ENCODE measurements around the gene FLNB. TPM values are rescaled to one million over a fixed set of nuclear protein-coding genes. Genes with fewer than 3 reads are reported as not detected.

FLNB gene
- total and polyA plus RNA-seq, 2 of the 13 experiments (the other 11 are each of a cell fraction or from before 2014, with no cell fraction given) = 106 to 130 TPM

DNA sequence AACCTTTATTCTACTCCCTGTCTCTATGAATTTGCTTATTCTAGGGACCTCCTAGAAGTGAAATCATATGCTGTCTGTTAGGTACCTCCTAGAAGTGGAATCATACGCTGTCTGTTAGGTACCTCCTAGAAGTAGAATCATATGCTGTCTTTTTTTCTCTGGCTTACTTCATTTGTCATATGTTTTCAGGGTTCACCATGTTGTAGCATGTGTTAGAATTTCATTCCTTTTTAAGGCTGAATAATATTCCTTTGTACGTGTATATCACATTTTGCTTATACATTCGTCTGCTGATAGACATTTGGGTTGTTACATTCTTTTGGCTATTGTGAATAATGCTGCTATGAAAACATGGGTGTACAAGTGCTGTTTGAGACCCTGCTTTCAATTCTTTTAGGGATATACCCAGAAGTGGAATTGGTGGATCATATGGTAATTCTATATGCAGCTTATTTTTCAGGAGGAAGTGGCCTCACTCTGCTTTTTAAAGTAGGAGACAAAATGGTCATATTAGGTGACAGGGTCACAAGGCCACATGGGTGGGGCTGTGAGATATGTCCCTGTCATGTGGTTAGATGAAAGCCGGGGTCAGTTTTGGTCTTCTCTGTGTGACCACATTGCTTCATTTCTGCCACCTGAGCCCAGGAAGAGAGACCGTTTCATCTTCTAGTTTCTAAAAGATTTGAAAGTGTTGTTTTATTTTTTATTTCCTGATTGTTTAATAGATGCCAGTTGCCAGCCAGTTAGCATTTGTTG lies 76.7 kb downstream of the FLNB start (continued):
- TF ChIP-seq, protein P1, sequence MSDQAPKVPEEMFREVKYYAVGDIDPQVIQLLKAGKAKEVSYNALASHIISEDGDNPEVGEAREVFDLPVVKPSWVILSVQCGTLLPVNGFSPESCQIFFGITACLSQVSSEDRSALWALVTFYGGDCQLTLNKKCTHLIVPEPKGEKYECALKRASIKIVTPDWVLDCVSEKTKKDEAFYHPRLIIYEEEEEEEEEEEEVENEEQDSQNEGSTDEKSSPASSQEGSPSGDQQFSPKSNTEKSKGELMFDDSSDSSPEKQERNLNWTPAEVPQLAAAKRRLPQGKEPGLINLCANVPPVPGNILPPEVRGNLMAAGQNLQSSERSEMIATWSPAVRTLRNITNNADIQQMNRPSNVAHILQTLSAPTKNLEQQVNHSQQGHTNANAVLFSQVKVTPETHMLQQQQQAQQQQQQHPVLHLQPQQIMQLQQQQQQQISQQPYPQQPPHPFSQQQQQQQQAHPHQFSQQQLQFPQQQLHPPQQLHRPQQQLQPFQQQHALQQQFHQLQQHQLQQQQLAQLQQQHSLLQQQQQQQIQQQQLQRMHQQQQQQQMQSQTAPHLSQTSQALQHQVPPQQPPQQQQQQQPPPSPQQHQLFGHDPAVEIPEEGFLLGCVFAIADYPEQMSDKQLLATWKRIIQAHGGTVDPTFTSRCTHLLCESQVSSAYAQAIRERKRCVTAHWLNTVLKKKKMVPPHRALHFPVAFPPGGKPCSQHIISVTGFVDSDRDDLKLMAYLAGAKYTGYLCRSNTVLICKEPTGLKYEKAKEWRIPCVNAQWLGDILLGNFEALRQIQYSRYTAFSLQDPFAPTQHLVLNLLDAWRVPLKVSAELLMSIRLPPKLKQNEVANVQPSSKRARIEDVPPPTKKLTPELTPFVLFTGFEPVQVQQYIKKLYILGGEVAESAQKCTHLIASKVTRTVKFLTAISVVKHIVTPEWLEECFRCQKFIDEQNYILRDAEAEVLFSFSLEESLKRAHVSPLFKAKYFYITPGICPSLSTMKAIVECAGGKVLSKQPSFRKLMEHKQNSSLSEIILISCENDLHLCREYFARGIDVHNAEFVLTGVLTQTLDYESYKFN (CRISPR knock-in tag; conservative IDR thresholded peaks at IDR 0.05) = 0 out of 2 replicates have a peak, but pooled peaks have one; percentile 21
- TF ChIP-seq FOXK2 (IDR thresholded peaks at IDR 0.05) (no peak), ZNF75D (CRISPR knock-in tag; IDR thresholded peaks at IDR 0.05; ENCODE audit: borderline replicate concordance) (no peak), ZNF792 (CRISPR knock-in tag; IDR thresholded peaks at IDR 0.05) (no peak), ZNF550 (CRISPR knock-in tag; IDR thresholded peaks at IDR 0.05; ENCODE audit: borderline replicate concordance) (no peak), TCF12 (IDR thresholded peaks at IDR 0.05) (no peak), TCF12 (CRISPR knock-in tag; IDR thresholded peaks at IDR 0.05) (no peak), TCF7 (IDR thresholded peaks at IDR 0.05; ENCODE audit: low read depth) (peak; percentile 71), RBFOX2 (IDR thresholded peaks at IDR 0.05; ENCODE audit: low read depth, low read length) (no peak), ZNF264 (CRISPR knock-in tag; IDR thresholded peaks at IDR 0.05) (0 out of 2 replicates have a peak, but pooled peaks have one; percentile 27), ZNF724P (CRISPR knock-in tag; IDR thresholded peaks at IDR 0.05; ENCODE audit: borderline replicate concordance) (no peak), KLF6 (CRISPR knock-in tag; IDR thresholded peaks at IDR 0.05) (no peak), KLF13 (CRISPR knock-in tag; IDR thresholded peaks at IDR 0.05) (no peak), ZFP62 (CRISPR knock-in tag; IDR thresholded peaks at IDR 0.05) (no peak), CBFB (CRISPR knock-in tag; IDR thresholded peaks at IDR 0.05) (peak; percentile 85), ZNF24 (IDR thresholded peaks at IDR 0.05) (no peak), RARA (CRISPR knock-in tag; IDR thresholded peaks at IDR 0.05) (peak; percentile 60), AHR (CRISPR knock-in tag; IDR thresholded peaks at IDR 0.05) (no peak)
- TF ChIP-seq, protein P2, sequence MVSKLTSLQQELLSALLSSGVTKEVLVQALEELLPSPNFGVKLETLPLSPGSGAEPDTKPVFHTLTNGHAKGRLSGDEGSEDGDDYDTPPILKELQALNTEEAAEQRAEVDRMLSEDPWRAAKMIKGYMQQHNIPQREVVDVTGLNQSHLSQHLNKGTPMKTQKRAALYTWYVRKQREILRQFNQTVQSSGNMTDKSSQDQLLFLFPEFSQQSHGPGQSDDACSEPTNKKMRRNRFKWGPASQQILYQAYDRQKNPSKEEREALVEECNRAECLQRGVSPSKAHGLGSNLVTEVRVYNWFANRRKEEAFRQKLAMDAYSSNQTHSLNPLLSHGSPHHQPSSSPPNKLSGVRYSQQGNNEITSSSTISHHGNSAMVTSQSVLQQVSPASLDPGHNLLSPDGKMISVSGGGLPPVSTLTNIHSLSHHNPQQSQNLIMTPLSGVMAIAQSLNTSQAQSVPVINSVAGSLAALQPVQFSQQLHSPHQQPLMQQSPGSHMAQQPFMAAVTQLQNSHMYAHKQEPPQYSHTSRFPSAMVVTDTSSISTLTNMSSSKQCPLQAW (CRISPR knock-in tag; IDR thresholded peaks at IDR 0.05) = no peak
